GM12878 (cell line): ENCODE measurements around the gene GABRR3.

ENCODE experiments used
- CBX5 ChIP-seq: sonication (generic); IDR thresholded peaks from 2 replicates; pipeline ENCODE4 v1.6.1; 2016; ENCODE audit warnings: low read depth, moderate library complexity, mild to moderate bottlenecking, inconsistent platforms
- CEBPB ChIP-seq, 2 experiments: fragments of 150-350 bp in 1 of 2; IDR thresholded peaks; 2 replicates each; pipeline ENCODE4 v1.6.1; 2012 to 2014; ENCODE audit warnings: low read depth in 2 of 2, low read length in 2 of 2, borderline replicate concordance in 1 of 2, inconsistent platforms in 1 of 2
- CHD2 ChIP-seq: IDR thresholded peaks from 2 replicates; pipeline ENCODE4 v1.6.1; 2011; ENCODE audit warnings: low read depth, low read length, improper control_type of control experiment, borderline replicate concordance
- JUNB ChIP-seq: IDR thresholded peaks from 2 replicates; pipeline ENCODE4 v1.6.1; 2016; ENCODE audit warnings: antibody characterized with exemption, mild to moderate bottlenecking
- KDM1A ChIP-seq: fragments of 200-600 bp; sonication (generic); IDR thresholded peaks from 2 replicates; pipeline ENCODE4 v1.6.1; 2016; ENCODE audit warnings: borderline replicate concordance
- MXI1 ChIP-seq: fragments of 150-350 bp; IDR thresholded peaks from 2 replicates; pipeline ENCODE4 v1.6.1; 2011; ENCODE audit warnings: low read depth, mild to moderate bottlenecking, inconsistent platforms, low read length, improper control_type of control experiment
- PAX8 ChIP-seq: fragments of 450-650 bp; IDR thresholded peaks from 2 replicates; pipeline ENCODE4 v1.6.1; 2017; ENCODE audit warnings: mild to moderate bottlenecking, moderate library complexity
- RFX5 ChIP-seq: IDR thresholded peaks from 2 replicates; pipeline ENCODE4 v1.6.1; 2011; ENCODE audit warnings: low read depth, low read length, improper control_type of control experiment
- SUZ12 ChIP-seq: fragments of 200-600 bp; sonication (generic); IDR thresholded peaks from one replicate; pipeline ENCODE4 v1.6.1; 2018; ENCODE audit warnings: antibody characterized with exemption, mild to moderate bottlenecking; ENCODE audit not compliant: unreplicated experiment
- TAF1 ChIP-seq: IDR thresholded peaks from 2 replicates; pipeline ENCODE4 v1.6.1; 2011; ENCODE audit warnings: mild to moderate bottlenecking, low read depth, low read length, borderline replicate concordance
- TCF12 ChIP-seq: IDR thresholded peaks from 2 replicates; pipeline ENCODE4 v1.6.1; 2011; ENCODE audit warnings: low read depth, mild to moderate bottlenecking, low read length
- YY1 ChIP-seq: IDR thresholded peaks from 2 replicates; pipeline ENCODE4 v1.6.1; 2011; ENCODE audit warnings: low read depth, mild to moderate bottlenecking, low read length
- TF ChIP-seq, protein P1 (sequence below), 3 experiments: IDR thresholded peaks in 2 of 3; conservative IDR thresholded peaks in 1 of 3; 2 replicates each; pipeline ENCODE4 v1.5.1; 2011; ENCODE audit warnings: low read depth in 3 of 3, low read length in 3 of 3, mild to moderate bottlenecking in 3 of 3, control low read depth in 2 of 3, moderate library complexity in 2 of 3, inconsistent platforms in 1 of 3, mixed read lengths in 1 of 3; ENCODE audit not compliant: control insufficient read depth in 2 of 3, insufficient read depth in 1 of 3; ENCODE audit errors: extremely low read depth in 1 of 3

DNA sequence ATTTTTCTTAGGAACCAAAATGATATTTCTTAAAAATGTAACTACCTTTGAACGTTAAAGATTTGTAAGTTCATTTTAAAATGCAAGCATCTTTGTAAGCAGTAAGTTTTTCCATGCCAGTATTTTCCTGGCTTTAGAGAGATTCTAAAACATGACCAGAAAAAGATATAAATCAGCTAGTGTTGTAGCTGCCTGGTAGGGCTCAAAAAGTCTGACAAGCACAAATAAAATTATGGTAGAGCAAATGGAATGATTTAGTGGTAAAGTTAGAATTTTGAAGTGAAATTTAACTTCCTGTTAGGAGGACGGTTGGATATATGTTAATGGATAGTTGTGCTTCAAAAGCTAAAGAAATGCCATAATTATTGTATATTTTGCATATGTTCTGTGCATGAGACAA lies 29.7 kb downstream of the GABRR3 start:
- TF ChIP-seq YY1, result no peak
- no peak for TF ChIP-seq MXI1
- TF ChIP-seq, protein P1, sequence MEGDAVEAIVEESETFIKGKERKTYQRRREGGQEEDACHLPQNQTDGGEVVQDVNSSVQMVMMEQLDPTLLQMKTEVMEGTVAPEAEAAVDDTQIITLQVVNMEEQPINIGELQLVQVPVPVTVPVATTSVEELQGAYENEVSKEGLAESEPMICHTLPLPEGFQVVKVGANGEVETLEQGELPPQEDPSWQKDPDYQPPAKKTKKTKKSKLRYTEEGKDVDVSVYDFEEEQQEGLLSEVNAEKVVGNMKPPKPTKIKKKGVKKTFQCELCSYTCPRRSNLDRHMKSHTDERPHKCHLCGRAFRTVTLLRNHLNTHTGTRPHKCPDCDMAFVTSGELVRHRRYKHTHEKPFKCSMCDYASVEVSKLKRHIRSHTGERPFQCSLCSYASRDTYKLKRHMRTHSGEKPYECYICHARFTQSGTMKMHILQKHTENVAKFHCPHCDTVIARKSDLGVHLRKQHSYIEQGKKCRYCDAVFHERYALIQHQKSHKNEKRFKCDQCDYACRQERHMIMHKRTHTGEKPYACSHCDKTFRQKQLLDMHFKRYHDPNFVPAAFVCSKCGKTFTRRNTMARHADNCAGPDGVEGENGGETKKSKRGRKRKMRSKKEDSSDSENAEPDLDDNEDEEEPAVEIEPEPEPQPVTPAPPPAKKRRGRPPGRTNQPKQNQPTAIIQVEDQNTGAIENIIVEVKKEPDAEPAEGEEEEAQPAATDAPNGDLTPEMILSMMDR (IDR thresholded peaks at IDR 0.05 in 2 of 3, conservative IDR thresholded peaks at IDR 0.05 in 1 of 3; ENCODE audit: control insufficient read depth in 2 of 3, extremely low read depth in 1 of 3, insufficient read depth in 1 of 3, low read depth in 3 of 3, low read length in 3 of 3), result no peak
- TF ChIP-seq CHD2, result no peak
- TF ChIP-seq RFX5, result no peak
- no peak for TF ChIP-seq CBX5
- TF ChIP-seq TAF1, result no peak
- no peak for TF ChIP-seq JUNB
- no peak for TF ChIP-seq CEBPB (IDR thresholded peaks at IDR 0.05; ENCODE audit: borderline replicate concordance in 1 of 2, low read depth in 2 of 2, low read length in 2 of 2)
- no peak for TF ChIP-seq TCF12
- TF ChIP-seq PAX8, result no peak
- TF ChIP-seq KDM1A, result no peak
- TF ChIP-seq SUZ12, result no peak
